HepG2 (cell line): Measurements from ENCODE around the gene DYSF. TPM values are rescaled to one million over a fixed set of nuclear protein-coding genes. Genes with fewer than 3 reads are reported as not detected.

Experiments used
- RBAK ChIP-seq: sonication (generic); formaldehyde crosslinking; IDR thresholded peaks from 2 replicates; pipeline ENCODE4 v1.5.1; 2020; ENCODE audit warnings: mild to moderate bottlenecking, missing genetic modification reagents
- ZNF124 ChIP-seq: sonication (generic); formaldehyde crosslinking; IDR thresholded peaks from 2 replicates; pipeline ENCODE4 v1.4.0; 2020; ENCODE audit warnings: missing genetic modification reagents
- polyA plus RNA-seq, 8 experiments: library from polyadenylated mRNA; depleted of rRNA in 3 of 8; stranded (reverse) in 7 of 8; unstranded in 1 of 8; fragments of >200 nt; fragmentation: Illumina TruSeq in 4 of 8; extraction: Trizol in 4 of 8; gene quantifications; 2 replicates each; pipeline versions ENCODE4 v1.2.1 to v1.2.3, GENCODE V29; 2011 to 2016; ENCODE audit warnings: low read depth in 4 of 8, missing spikeins in 1 of 8, mixed read lengths in 1 of 8; ENCODE audit not compliant: insufficient read depth in 1 of 8
- total RNA-seq, 5 experiments: library from RNA; depleted of rRNA; stranded (reverse); fragments of >200 nt; fragmentation: Illumina TruSeq; extraction: Trizol; gene quantifications; 2 replicates each; pipeline ENCODE4 v1.2.3, GENCODE V29; 2016; ENCODE audit warnings: low read depth in 1 of 5
- TF ChIP-seq, protein P1 (sequence below), 2 experiments: fragments of 450-650 bp in 1 of 2; sonication (generic) in 1 of 2; formaldehyde crosslinking in 1 of 2; IDR thresholded peaks; 2 replicates each; pipeline versions ENCODE4 v1.6.1 to v1.8.0; 2016 to 2022; ENCODE audit warnings: antibody characterized with exemption in 1 of 2, mild to moderate bottlenecking in 1 of 2, missing genetic modification reagents in 1 of 2
- TF ChIP-seq, protein P2 (sequence below): sonication (generic); formaldehyde crosslinking; IDR thresholded peaks from 2 replicates; pipeline ENCODE4 v1.9.0; 2021; ENCODE audit warnings: mild to moderate bottlenecking, missing genetic modification reagents
- TF ChIP-seq, protein P3 (sequence below): sonication (generic); formaldehyde crosslinking; IDR thresholded peaks from 2 replicates; pipeline ENCODE4 v1.8.0; 2022; ENCODE audit warnings: missing genetic modification reagents, mild to moderate bottlenecking, inconsistent platforms, borderline replicate concordance
- TF ChIP-seq, protein P4 (sequence below): IDR thresholded peaks from 2 replicates; pipeline ENCODE4 v1.6.1; 2012; ENCODE audit warnings: low read length, improper control_type of control experiment

The DYSF gene
- total and polyA plus RNA-seq, 2 of the 13 experiments (the other 11 are each of a cell fraction or from before 2014, with no cell fraction given), result 0.15 to 2.4 TPM

DNA sequence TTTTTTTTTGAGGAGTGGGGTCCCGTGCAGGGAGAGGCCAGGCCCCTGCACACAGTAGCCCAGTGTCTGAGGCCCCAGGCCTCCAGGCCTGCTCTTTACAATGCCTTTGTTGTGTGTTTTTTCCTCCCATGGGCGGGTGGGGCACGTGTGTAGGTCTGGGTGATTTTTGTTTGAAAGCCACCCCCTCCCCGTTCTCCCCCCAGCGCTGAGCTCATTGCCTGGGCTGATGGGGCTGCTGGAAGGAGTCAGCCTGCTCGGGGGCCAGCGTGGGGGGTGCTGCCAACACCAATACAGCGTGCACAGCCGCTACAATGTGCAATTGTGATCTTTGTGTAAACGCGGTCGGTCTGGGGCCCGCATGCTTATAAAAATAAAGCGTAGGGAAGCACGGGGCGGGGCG lies 142.7 kb downstream of the DYSF start (continued):
- TF ChIP-seq, protein P1, sequence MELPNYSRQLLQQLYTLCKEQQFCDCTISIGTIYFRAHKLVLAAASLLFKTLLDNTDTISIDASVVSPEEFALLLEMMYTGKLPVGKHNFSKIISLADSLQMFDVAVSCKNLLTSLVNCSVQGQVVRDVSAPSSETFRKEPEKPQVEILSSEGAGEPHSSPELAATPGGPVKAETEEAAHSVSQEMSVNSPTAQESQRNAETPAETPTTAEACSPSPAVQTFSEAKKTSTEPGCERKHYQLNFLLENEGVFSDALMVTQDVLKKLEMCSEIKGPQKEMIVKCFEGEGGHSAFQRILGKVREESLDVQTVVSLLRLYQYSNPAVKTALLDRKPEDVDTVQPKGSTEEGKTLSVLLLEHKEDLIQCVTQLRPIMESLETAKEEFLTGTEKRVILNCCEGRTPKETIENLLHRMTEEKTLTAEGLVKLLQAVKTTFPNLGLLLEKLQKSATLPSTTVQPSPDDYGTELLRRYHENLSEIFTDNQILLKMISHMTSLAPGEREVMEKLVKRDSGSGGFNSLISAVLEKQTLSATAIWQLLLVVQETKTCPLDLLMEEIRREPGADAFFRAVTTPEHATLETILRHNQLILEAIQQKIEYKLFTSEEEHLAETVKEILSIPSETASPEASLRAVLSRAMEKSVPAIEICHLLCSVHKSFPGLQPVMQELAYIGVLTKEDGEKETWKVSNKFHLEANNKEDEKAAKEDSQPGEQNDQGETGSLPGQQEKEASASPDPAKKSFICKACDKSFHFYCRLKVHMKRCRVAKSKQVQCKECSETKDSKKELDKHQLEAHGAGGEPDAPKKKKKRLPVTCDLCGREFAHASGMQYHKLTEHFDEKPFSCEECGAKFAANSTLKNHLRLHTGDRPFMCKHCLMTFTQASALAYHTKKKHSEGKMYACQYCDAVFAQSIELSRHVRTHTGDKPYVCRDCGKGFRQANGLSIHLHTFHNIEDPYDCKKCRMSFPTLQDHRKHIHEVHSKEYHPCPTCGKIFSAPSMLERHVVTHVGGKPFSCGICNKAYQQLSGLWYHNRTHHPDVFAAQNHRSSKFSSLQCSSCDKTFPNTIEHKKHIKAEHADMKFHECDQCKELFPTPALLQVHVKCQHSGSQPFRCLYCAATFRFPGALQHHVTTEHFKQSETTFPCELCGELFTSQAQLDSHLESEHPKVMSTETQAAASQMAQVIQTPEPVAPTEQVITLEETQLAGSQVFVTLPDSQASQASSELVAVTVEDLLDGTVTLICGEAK (IDR thresholded peaks at IDR 0.05), result no peak
- TF ChIP-seq, protein P1 (CRISPR knock-in tag; IDR thresholded peaks at IDR 0.05), result no peak
- TF ChIP-seq, protein P2, sequence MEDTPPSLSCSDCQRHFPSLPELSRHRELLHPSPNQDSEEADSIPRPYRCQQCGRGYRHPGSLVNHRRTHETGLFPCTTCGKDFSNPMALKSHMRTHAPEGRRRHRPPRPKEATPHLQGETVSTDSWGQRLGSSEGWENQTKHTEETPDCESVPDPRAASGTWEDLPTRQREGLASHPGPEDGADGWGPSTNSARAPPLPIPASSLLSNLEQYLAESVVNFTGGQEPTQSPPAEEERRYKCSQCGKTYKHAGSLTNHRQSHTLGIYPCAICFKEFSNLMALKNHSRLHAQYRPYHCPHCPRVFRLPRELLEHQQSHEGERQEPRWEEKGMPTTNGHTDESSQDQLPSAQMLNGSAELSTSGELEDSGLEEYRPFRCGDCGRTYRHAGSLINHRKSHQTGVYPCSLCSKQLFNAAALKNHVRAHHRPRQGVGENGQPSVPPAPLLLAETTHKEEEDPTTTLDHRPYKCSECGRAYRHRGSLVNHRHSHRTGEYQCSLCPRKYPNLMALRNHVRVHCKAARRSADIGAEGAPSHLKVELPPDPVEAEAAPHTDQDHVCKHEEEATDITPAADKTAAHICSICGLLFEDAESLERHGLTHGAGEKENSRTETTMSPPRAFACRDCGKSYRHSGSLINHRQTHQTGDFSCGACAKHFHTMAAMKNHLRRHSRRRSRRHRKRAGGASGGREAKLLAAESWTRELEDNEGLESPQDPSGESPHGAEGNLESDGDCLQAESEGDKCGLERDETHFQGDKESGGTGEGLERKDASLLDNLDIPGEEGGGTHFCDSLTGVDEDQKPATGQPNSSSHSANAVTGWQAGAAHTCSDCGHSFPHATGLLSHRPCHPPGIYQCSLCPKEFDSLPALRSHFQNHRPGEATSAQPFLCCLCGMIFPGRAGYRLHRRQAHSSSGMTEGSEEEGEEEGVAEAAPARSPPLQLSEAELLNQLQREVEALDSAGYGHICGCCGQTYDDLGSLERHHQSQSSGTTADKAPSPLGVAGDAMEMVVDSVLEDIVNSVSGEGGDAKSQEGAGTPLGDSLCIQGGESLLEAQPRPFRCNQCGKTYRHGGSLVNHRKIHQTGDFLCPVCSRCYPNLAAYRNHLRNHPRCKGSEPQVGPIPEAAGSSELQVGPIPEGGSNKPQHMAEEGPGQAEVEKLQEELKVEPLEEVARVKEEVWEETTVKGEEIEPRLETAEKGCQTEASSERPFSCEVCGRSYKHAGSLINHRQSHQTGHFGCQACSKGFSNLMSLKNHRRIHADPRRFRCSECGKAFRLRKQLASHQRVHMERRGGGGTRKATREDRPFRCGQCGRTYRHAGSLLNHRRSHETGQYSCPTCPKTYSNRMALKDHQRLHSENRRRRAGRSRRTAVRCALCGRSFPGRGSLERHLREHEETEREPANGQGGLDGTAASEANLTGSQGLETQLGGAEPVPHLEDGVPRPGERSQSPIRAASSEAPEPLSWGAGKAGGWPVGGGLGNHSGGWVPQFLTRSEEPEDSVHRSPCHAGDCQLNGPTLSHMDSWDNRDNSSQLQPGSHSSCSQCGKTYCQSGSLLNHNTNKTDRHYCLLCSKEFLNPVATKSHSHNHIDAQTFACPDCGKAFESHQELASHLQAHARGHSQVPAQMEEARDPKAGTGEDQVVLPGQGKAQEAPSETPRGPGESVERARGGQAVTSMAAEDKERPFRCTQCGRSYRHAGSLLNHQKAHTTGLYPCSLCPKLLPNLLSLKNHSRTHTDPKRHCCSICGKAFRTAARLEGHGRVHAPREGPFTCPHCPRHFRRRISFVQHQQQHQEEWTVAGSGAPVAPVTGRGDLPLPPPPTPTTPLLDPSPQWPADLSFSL (CRISPR knock-in tag), result no peak
- TF ChIP-seq, protein P3, sequence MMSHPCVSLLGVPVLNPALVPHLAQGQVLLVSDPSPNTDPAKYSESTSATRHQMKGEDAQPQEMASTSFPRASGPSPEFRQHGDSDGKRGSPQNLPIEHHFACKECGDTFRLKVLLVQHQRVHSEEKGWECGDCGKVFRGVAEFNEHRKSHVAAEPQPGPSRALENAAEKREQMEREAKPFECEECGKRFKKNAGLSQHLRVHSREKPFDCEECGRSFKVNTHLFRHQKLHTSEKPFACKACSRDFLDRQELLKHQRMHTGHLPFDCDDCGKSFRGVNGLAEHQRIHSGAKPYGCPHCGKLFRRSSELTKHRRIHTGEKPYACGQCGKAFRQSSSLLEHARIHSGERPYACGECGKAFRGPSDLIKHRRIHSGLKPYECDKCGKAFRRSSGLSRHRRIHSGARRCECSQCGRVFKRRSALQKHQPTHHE, result no peak
- TF ChIP-seq, protein P4, sequence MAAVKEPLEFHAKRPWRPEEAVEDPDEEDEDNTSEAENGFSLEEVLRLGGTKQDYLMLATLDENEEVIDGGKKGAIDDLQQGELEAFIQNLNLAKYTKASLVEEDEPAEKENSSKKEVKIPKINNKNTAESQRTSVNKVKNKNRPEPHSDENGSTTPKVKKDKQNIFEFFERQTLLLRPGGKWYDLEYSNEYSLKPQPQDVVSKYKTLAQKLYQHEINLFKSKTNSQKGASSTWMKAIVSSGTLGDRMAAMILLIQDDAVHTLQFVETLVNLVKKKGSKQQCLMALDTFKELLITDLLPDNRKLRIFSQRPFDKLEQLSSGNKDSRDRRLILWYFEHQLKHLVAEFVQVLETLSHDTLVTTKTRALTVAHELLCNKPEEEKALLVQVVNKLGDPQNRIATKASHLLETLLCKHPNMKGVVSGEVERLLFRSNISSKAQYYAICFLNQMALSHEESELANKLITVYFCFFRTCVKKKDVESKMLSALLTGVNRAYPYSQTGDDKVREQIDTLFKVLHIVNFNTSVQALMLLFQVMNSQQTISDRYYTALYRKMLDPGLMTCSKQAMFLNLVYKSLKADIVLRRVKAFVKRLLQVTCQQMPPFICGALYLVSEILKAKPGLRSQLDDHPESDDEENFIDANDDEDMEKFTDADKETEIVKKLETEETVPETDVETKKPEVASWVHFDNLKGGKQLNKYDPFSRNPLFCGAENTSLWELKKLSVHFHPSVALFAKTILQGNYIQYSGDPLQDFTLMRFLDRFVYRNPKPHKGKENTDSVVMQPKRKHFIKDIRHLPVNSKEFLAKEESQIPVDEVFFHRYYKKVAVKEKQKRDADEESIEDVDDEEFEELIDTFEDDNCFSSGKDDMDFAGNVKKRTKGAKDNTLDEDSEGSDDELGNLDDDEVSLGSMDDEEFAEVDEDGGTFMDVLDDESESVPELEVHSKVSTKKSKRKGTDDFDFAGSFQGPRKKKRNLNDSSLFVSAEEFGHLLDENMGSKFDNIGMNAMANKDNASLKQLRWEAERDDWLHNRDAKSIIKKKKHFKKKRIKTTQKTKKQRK, result no peak
- TF ChIP-seq ZNF124 (CRISPR knock-in tag), result no peak
- no peak for TF ChIP-seq RBAK (CRISPR knock-in tag)
